Panc1 (cell line): ENCODE measurements around the gene COL5A1. TPM values are rescaled to one million over a fixed set of nuclear protein-coding genes. Genes with fewer than 3 reads are reported as not detected.

Source experiments
- ATAC-seq: fragments of 200-7000 bp; cut with Tn5 transposase; 2 replicates; pipeline ENCODE4 v1.9.1; 2020; ENCODE audit warnings: mild to moderate bottlenecking, moderate library complexity
- BruUV-seq: library from RNA; stranded (reverse); fragments of 400-500 nt; replicated peaks from 2 replicates; lab custom pipeline; 2021; lab: Mats Ljungman, UMichigan
- CTCF ChIA-PET: fragments of 300-600 bp; sonication (Branson Sonifier 250); formaldehyde crosslinking; loops from one replicate; lab custom pipeline; 2022; ENCODE audit warnings: antibody characterized with exemption; lab: Charles Lee
- POLR2A ChIA-PET: fragments of 300-600 bp; sonication (Branson Sonifier 250); formaldehyde crosslinking; loops from one replicate; lab custom pipeline; 2022; ENCODE audit warnings: antibody characterized with exemption; lab: Charles Lee
- DNase-seq: peaks from one replicate; pipeline ENCODE4 v3.0.0-alpha.2; 2010; ENCODE audit warnings: low read depth, low spot score
- H3K27ac ChIP-seq: 2 replicates; pipeline ENCODE4 v1.5.1; 2011; ENCODE audit warnings: mild to moderate bottlenecking, low read length, inconsistent platforms
- H3K27me3 ChIP-seq: fragments of 200-500 bp; sonication (Bioruptor generic); 2 replicates; pipeline ENCODE4 v1.6.0; 2014; ENCODE audit warnings: low read length, inconsistent platforms; ENCODE audit not compliant: control insufficient read depth, insufficient read depth
- H3K36me3 ChIP-seq: fragments of 200-500 bp; sonication (Bioruptor generic); 2 replicates; pipeline ENCODE4 v1.5.1; 2014; ENCODE audit warnings: inconsistent platforms, mild to moderate bottlenecking, low read length, moderate library complexity; ENCODE audit not compliant: control insufficient read depth, insufficient read depth
- H3K4me1 ChIP-seq: 2 replicates; pipeline ENCODE4 v1.5.1; 2011; ENCODE audit warnings: inconsistent platforms, mild to moderate bottlenecking, low read length, moderate library complexity; ENCODE audit not compliant: control insufficient read depth, insufficient read depth
- H3K4me3 ChIP-seq, 2 experiments: 2 replicates each; pipeline ENCODE4 v1.5.1; 2011 to 2012; ENCODE audit warnings: low read depth in 2 of 2, low read length in 2 of 2, mild to moderate bottlenecking in 2 of 2, inconsistent platforms in 1 of 2, moderate library complexity in 1 of 2
- H3K9me3 ChIP-seq: fragments of 200-500 bp; sonication (Bioruptor generic); 2 replicates; pipeline ENCODE4 v1.5.1; 2014; ENCODE audit warnings: low read depth, mild to moderate bottlenecking, inconsistent platforms, low read length, moderate library complexity; ENCODE audit not compliant: control insufficient read depth, insufficient read depth
- CTCF ChIP-seq: fragments of 450-650 bp; IDR thresholded peaks from 2 replicates; pipeline ENCODE4 v1.5.1; 2017; ENCODE audit warnings: mild to moderate bottlenecking
- POLR2AphosphoS5 ChIP-seq: IDR thresholded peaks from 2 replicates; pipeline ENCODE4 v1.6.1; 2012; ENCODE audit warnings: mild to moderate bottlenecking, low read depth, low read length, moderate library complexity
- REST ChIP-seq, 2 experiments: IDR thresholded peaks; 2 replicates each; pipeline ENCODE4 v1.6.1; 2011 to 2012; ENCODE audit warnings: low read depth in 2 of 2, control low read depth in 1 of 2, low read length in 1 of 2, mild to moderate bottlenecking in 1 of 2, moderate library complexity in 1 of 2; ENCODE audit not compliant: insufficient read depth in 1 of 2
- SIN3A ChIP-seq: IDR thresholded peaks from 2 replicates; pipeline ENCODE4 v1.6.1; 2012; ENCODE audit warnings: low read depth, mild to moderate bottlenecking, low read length, moderate library complexity, borderline replicate concordance; ENCODE audit not compliant: insufficient read depth
- TCF7L2 ChIP-seq: IDR thresholded peaks from 2 replicates; pipeline ENCODE4 v1.6.1; 2011; ENCODE audit warnings: mild to moderate bottlenecking, low read depth, low read length, inconsistent platforms
- in situ Hi-C: cut with HindIII; loops from 2 replicates; pipeline ENCODE4 v1.10.0; 2016; ENCODE audit warnings: low sequenced_read_pairs, low pct_unique_long_range_greater_than_20kb
- intact Hi-C: fragments of 100-400 bp; cut with micrococcal nuclease; formaldehyde crosslinking; loops from one replicate; pipeline ENCODE4 v1.10.0; 2022; ENCODE audit not compliant: unreplicated experiment
- total RNA-seq: library from RNA; stranded (reverse); gene quantifications from one replicate; pipeline ENCODE4 v1.2.1, GENCODE V29; 2021; ENCODE audit not compliant: unreplicated experiment

COL5A1 gene
- total RNA-seq, 1 experiment from 2014 or later: 5.7 TPM

- BruUV-seq: no TSS peak
- DNase-seq: no peak
- H3K4me1 ChIP-seq: no peaks in the 10 kb centered on the region
- ChIA-PET POLR2A (no interaction called here), CTCF (no interaction called here)
- intact Hi-C loops (no loop called here), in situ Hi-C loops (no loop called here)
- ATAC-seq: no peak
- H3K4me3 ChIP-seq: no peak overlapping the region
- no peak overlapping the region for H3K27ac ChIP-seq
- H3K9me3 ChIP-seq: no peaks in the 10 kb centered on the region
- H3K27me3 ChIP-seq: no peaks in the 10 kb centered on the region
- no peak for TF ChIP-seq SIN3A
- no peaks in the 10 kb centered on the region for H3K36me3 ChIP-seq
These were observed 119.3 kb downstream of the COL5A1 start for GRCh38 chr9:134760750-134761420.

- BruUV-seq: no TSS peak
- in situ Hi-C loops (no loop called here), intact Hi-C loops (no loop called here)
- Histone ChIP-seq H3K36me3 (no peaks in the 10 kb centered on the region), H3K27ac (no peak overlapping the region), H3K4me1 (no peaks in the 10 kb centered on the region), H3K9me3 (no peaks in the 10 kb centered on the region), H3K27me3 (no peaks in the 10 kb centered on the region), H3K4me3 (no peak overlapping the region)
- DNase-seq: no peak
- ChIA-PET POLR2A (no interaction called here), CTCF (no interaction called here)
- no peak for ATAC-seq
- TF ChIP-seq SIN3A (no peak), TCF7L2 (no peak), POLR2AphosphoS5 (no peak), CTCF (no peak), REST (IDR thresholded peaks at IDR 0.05; ENCODE audit: insufficient read depth in 1 of 2, low read depth in 2 of 2, low read length in 1 of 2) (no peak)
These were observed 123.1 kb downstream of the COL5A1 start for GRCh38 chr9:134764473-134765269.

- POLR2A ChIA-PET: no interaction called here
- in situ Hi-C loops (no loop called here), intact Hi-C loops (no loop called here)
- H3K4me3 ChIP-seq: no peak overlapping the region
- H3K4me1 ChIP-seq: no peaks in the 10 kb centered on the region
- no TSS peak for BruUV-seq
- ATAC-seq (no peak), DNase-seq (no peak)
- no peaks in the 10 kb centered on the region for H3K36me3 ChIP-seq
- CTCF ChIA-PET: no interaction called here
- no peaks in the 10 kb centered on the region for H3K9me3 ChIP-seq
- no peak overlapping the region for H3K27ac ChIP-seq
- H3K27me3 ChIP-seq: no peaks in the 10 kb centered on the region
- TF ChIP-seq REST (IDR thresholded peaks at IDR 0.05; ENCODE audit: insufficient read depth in 1 of 2, low read depth in 2 of 2, low read length in 1 of 2) (no peak), SIN3A (no peak), TCF7L2 (no peak)
These were observed 124.2 kb downstream of the COL5A1 start for GRCh38 chr9:134765785-134766184.
